IMR-90 (cell line): ENCODE measurements around the gene METTL15.

Experiments used
- NFE2L2 ChIP-seq: fragments of 150-350 bp; IDR thresholded peaks from 2 replicates; pipeline ENCODE4 v1.6.1; 2016; ENCODE audit warnings: low read depth, mild to moderate bottlenecking, low read length
- POLR2A ChIP-seq: IDR thresholded peaks from 2 replicates; pipeline ENCODE4 v1.6.1; 2012; ENCODE audit warnings: mild to moderate bottlenecking, low read depth, low read length
- RFX5 ChIP-seq: IDR thresholded peaks from 2 replicates; pipeline ENCODE4 v1.8.0; 2012; ENCODE audit warnings: low read depth, mild to moderate bottlenecking, low read length, moderate library complexity

DNA sequence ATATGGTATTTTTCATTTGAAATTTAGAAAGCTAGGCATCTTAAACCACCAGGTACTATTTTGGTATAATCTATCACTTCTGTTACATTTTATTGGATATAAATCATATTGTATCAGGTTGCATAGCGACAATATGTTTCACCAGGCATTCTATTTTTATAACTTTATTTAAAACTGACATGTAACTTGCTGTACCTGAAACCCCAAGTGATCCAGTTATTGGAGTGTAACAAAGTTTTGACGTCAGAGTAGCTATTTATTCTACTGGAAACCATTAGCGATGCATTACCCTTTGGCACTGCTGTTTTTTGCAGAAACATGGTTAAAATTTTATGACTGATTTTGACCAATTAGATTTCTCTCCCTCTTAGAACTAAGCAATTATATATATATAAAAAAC is 160.7 kb downstream of the METTL15 start:
- TF ChIP-seq POLR2A, result no peak
- TF ChIP-seq NFE2L2, result no peak
- TF ChIP-seq RFX5, result no peak
